ENCODE data around the gene RB1.

- TF ChIP-seq CTCF (IDR thresholded peaks at IDR 0.05): no peak
- no peak for TF ChIP-seq POLR2A (IDR thresholded peaks at IDR 0.05)
Measured at GRCh38 chr13:48299591-48299990, 4.0 kb upstream of the RB1 start.

All from Peyer's patch (tissue), 4 donors.